ENCODE data around the gene RGP1. TPM values are rescaled to one million over a fixed set of nuclear protein-coding genes. Genes with fewer than 3 reads are reported as not detected.

The RGP1 gene
- total RNA-seq, 1 experiment from 2014 or later = 13.4 TPM

- no peak overlapping the region for H2AFZ ChIP-seq (ENCODE audit: low read length)
- H3K4me2 ChIP-seq (ENCODE audit: low read depth, low read length, poor library complexity, severe bottlenecking) = no peak overlapping the region
- H3K9me3 ChIP-seq (ENCODE audit: low read length) = no peaks in the 10 kb centered on the region
- H3K27me3 ChIP-seq (ENCODE audit: low read length) = no peaks in the 10 kb centered on the region
- peaks cover 44% of the 10 kb centered on the region for H3K36me3 ChIP-seq (ENCODE audit: insufficient read depth, low read length)
- H3K79me2 ChIP-seq (ENCODE audit: low read length) = no peaks in the 10 kb centered on the region
- no peak overlapping the region for H3K27ac ChIP-seq (ENCODE audit: low read length)
- H4K20me1 ChIP-seq (ENCODE audit: insufficient read depth, low read depth, low read length) = no peaks in the 10 kb centered on the region
- no peak for DNase-seq
- H3K4me3 ChIP-seq (ENCODE audit: low read length) = no peak overlapping the region
- no peak overlapping the region for H3K9ac ChIP-seq (ENCODE audit: low read length)
- H3K9me2 ChIP-seq (replicated peaks; ENCODE audit: insufficient read depth, low read length) = no peaks in the 10 kb centered on the region
- H3K4me1 ChIP-seq (ENCODE audit: low read length) = no peaks in the 10 kb centered on the region
These were observed 42.1 kb upstream of the RGP1 start for GRCh38 chr9:35706951-35707350.

DNA sequence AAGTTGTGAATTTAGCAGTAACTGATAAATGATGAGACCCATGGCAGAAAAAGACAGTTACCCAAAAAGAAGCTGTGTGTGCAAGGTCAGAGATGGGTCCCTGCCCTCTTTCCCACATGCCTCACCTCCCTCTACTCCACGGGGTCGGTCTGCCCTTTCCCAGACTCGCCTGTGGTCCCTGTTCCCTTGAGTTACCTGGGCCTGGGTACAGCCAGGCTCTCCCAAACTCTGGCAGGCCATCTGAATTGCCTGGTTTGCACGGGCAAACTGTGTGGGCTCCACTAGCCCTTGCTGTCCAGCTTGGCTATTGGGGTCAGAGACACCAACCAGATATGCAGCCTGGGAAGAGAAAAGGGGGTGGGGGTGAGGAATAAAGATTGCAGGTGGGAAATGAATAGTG, 40.9 kb upstream of the RGP1 start:
- Histone ChIP-seq H4K20me1 (ENCODE audit: insufficient read depth, low read depth, low read length) (no peaks in the 10 kb centered on the region), H3K9me2 (replicated peaks; ENCODE audit: insufficient read depth, low read length) (no peaks in the 10 kb centered on the region), H3K36me3 (ENCODE audit: insufficient read depth, low read length) (peaks cover 46% of the 10 kb centered on the region), H3K4me3 (ENCODE audit: low read length) (no peak overlapping the region), H2AFZ (ENCODE audit: low read length) (no peak overlapping the region), H3K4me2 (ENCODE audit: low read depth, low read length, poor library complexity, severe bottlenecking) (no peak overlapping the region), H3K27ac (ENCODE audit: low read length) (no peak overlapping the region), H3K79me2 (ENCODE audit: low read length) (no peaks in the 10 kb centered on the region), H3K4me1 (ENCODE audit: low read length) (no peaks in the 10 kb centered on the region), H3K27me3 (ENCODE audit: low read length) (no peaks in the 10 kb centered on the region), H3K9me3 (ENCODE audit: low read length) (no peaks in the 10 kb centered on the region), H3K9ac (ENCODE audit: low read length) (no peak overlapping the region)
- no peak for DNase-seq

- H3K9me2 ChIP-seq (replicated peaks; ENCODE audit: insufficient read depth, low read length) = no peaks in the 10 kb centered on the region
- H4K20me1 ChIP-seq (ENCODE audit: insufficient read depth, low read depth, low read length) = no peaks in the 10 kb centered on the region
- H3K36me3 ChIP-seq (ENCODE audit: insufficient read depth, low read length) = peaks cover 45% of the 10 kb centered on the region
- H3K4me2 ChIP-seq (ENCODE audit: low read depth, low read length, poor library complexity, severe bottlenecking) = no peak overlapping the region
- no peak for DNase-seq
- H3K9ac ChIP-seq (ENCODE audit: low read length) = no peak overlapping the region
- no peaks in the 10 kb centered on the region for H3K4me1 ChIP-seq (ENCODE audit: low read length)
- H3K27ac ChIP-seq (ENCODE audit: low read length) = no peak overlapping the region
- no peak overlapping the region for H2AFZ ChIP-seq (ENCODE audit: low read length)
- H3K79me2 ChIP-seq (ENCODE audit: low read length) = no peaks in the 10 kb centered on the region
- no peaks in the 10 kb centered on the region for H3K27me3 ChIP-seq (ENCODE audit: low read length)
- H3K4me3 ChIP-seq (ENCODE audit: low read length) = no peak overlapping the region
- H3K9me3 ChIP-seq (ENCODE audit: low read length) = no peaks in the 10 kb centered on the region
These were observed 38.1 kb upstream of the RGP1 start for GRCh38 chr9:35710818-35711500.

GRCh38 chr9:35711501-35712428, 37.3 kb upstream of the RGP1 start:
- Histone ChIP-seq H4K20me1 (ENCODE audit: insufficient read depth, low read depth, low read length) (no peaks in the 10 kb centered on the region), H3K79me2 (ENCODE audit: low read length) (no peaks in the 10 kb centered on the region), H3K9me3 (ENCODE audit: low read length) (no peaks in the 10 kb centered on the region), H3K36me3 (ENCODE audit: insufficient read depth, low read length) (peaks cover 47% of the 10 kb centered on the region), H3K9ac (ENCODE audit: low read length) (no peak overlapping the region), H3K4me1 (ENCODE audit: low read length) (no peaks in the 10 kb centered on the region), H3K4me2 (ENCODE audit: low read depth, low read length, poor library complexity, severe bottlenecking) (no peak overlapping the region), H3K27me3 (ENCODE audit: low read length) (no peaks in the 10 kb centered on the region), H3K9me2 (replicated peaks; ENCODE audit: insufficient read depth, low read length) (no peaks in the 10 kb centered on the region), H3K4me3 (ENCODE audit: low read length) (no peak overlapping the region), H2AFZ (ENCODE audit: low read length) (no peak overlapping the region), H3K27ac (ENCODE audit: low read length) (no peak overlapping the region)
- no peak for DNase-seq

DNA sequence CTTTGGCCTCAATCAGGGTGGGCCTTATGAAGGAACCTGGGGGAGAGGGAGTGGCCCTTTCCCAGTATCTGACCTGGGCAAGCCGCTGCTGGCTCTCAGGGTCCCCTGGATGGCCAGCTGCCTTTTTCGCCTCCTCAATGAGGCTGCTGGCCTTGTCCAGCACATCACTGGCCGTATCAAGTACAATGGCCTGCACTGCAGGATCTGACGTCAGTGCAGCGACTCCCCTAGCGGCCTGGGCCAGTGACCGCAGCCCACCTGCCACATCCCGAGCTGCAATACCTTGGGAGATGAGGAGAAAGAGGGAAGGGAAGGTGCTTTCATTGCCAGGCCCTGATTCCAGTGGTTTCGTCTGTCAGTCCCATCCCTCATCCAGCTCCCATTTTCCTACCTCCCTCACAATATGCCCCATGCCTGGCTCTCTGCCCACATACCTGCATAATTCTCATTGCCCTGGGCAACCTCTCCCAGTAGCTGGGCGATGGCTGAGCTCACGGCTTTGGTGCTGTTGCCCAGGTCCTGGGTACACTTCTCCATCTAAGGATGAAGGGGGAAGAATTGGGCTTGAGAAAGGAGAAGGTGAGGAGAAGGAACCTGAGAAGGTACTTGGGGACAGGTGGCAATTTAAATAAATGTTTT, 36.2 kb upstream of the RGP1 start:
- H3K79me2 ChIP-seq (ENCODE audit: low read length) = no peaks in the 10 kb centered on the region
- H3K27ac ChIP-seq (ENCODE audit: low read length) = no peak overlapping the region
- H3K4me3 ChIP-seq (ENCODE audit: low read length) = no peak overlapping the region
- DNase-seq = no peak
- H3K9me3 ChIP-seq (ENCODE audit: low read length) = no peaks in the 10 kb centered on the region
- H3K36me3 ChIP-seq (ENCODE audit: insufficient read depth, low read length) = peaks cover 40% of the 10 kb centered on the region
- H3K9me2 ChIP-seq (replicated peaks; ENCODE audit: insufficient read depth, low read length) = no peaks in the 10 kb centered on the region
- H3K9ac ChIP-seq (ENCODE audit: low read length) = no peak overlapping the region
- H4K20me1 ChIP-seq (ENCODE audit: insufficient read depth, low read depth, low read length) = no peaks in the 10 kb centered on the region
- H3K4me2 ChIP-seq (ENCODE audit: low read depth, low read length, poor library complexity, severe bottlenecking) = no peak overlapping the region
- H3K4me1 ChIP-seq (ENCODE audit: low read length) = no peaks in the 10 kb centered on the region
- no peak overlapping the region for H2AFZ ChIP-seq (ENCODE audit: low read length)
- no peaks in the 10 kb centered on the region for H3K27me3 ChIP-seq (ENCODE audit: low read length)

GRCh38 chr9:35713578-35713977, 35.5 kb upstream of the RGP1 start:
- H3K9me3 ChIP-seq (ENCODE audit: low read length) = no peaks in the 10 kb centered on the region
- H4K20me1 ChIP-seq (ENCODE audit: insufficient read depth, low read depth, low read length) = no peaks in the 10 kb centered on the region
- H3K36me3 ChIP-seq (ENCODE audit: insufficient read depth, low read length) = peaks cover 35% of the 10 kb centered on the region

GRCh38 chr9:35714123-35714522, 35.0 kb upstream of the RGP1 start:
- Histone ChIP-seq H3K9me3 (ENCODE audit: low read length) (no peaks in the 10 kb centered on the region), H2AFZ (ENCODE audit: low read length) (no peak overlapping the region), H3K27me3 (ENCODE audit: low read length) (no peaks in the 10 kb centered on the region), H3K9ac (ENCODE audit: low read length) (no peak overlapping the region), H3K4me1 (ENCODE audit: low read length) (no peaks in the 10 kb centered on the region), H3K4me3 (ENCODE audit: low read length) (no peak overlapping the region), H3K4me2 (ENCODE audit: low read depth, low read length, poor library complexity, severe bottlenecking) (no peak overlapping the region), H3K27ac (ENCODE audit: low read length) (no peak overlapping the region), H3K36me3 (ENCODE audit: insufficient read depth, low read length) (peaks cover 35% of the 10 kb centered on the region), H4K20me1 (ENCODE audit: insufficient read depth, low read depth, low read length) (no peaks in the 10 kb centered on the region), H3K9me2 (replicated peaks; ENCODE audit: insufficient read depth, low read length) (no peaks in the 10 kb centered on the region), H3K79me2 (ENCODE audit: low read length) (no peaks in the 10 kb centered on the region)
- no peak for DNase-seq

More at GRCh38 chr9:35713578-35713977, 35.5 kb upstream of the RGP1 start:
- no peak for DNase-seq
- Histone ChIP-seq H3K9ac (ENCODE audit: low read length) (no peak overlapping the region), H3K9me2 (replicated peaks; ENCODE audit: insufficient read depth, low read length) (no peaks in the 10 kb centered on the region), H2AFZ (ENCODE audit: low read length) (no peak overlapping the region), H3K27me3 (ENCODE audit: low read length) (no peaks in the 10 kb centered on the region), H3K4me3 (ENCODE audit: low read length) (no peak overlapping the region), H3K4me2 (ENCODE audit: low read depth, low read length, poor library complexity, severe bottlenecking) (no peak overlapping the region), H3K79me2 (ENCODE audit: low read length) (no peaks in the 10 kb centered on the region), H3K4me1 (ENCODE audit: low read length) (no peaks in the 10 kb centered on the region), H3K27ac (ENCODE audit: low read length) (no peak overlapping the region)
